Measurements from ENCODE around the gene CLDN9.

DNA sequence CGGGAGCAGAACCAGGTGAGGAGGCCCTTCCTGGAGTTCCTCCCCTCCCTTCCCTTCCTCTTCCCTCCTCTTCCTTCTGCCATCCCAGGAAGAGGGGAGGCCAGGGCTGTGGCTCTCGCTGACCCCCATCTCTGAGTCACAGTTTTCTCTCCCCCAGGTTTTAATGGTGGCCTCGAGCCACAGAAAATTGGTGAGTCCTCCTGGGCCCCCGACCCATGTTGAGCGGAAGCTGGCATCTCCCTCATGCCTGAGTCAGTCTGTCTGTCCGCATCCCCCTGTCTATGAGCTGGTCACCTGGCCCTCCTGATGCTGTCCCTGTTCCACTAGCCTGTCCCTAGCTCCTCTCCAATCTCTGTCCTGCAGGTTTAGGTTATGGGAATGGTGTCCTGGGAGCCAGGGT lies 12.8 kb upstream of the CLDN9 start:
- TF ChIP-seq, protein P1, sequence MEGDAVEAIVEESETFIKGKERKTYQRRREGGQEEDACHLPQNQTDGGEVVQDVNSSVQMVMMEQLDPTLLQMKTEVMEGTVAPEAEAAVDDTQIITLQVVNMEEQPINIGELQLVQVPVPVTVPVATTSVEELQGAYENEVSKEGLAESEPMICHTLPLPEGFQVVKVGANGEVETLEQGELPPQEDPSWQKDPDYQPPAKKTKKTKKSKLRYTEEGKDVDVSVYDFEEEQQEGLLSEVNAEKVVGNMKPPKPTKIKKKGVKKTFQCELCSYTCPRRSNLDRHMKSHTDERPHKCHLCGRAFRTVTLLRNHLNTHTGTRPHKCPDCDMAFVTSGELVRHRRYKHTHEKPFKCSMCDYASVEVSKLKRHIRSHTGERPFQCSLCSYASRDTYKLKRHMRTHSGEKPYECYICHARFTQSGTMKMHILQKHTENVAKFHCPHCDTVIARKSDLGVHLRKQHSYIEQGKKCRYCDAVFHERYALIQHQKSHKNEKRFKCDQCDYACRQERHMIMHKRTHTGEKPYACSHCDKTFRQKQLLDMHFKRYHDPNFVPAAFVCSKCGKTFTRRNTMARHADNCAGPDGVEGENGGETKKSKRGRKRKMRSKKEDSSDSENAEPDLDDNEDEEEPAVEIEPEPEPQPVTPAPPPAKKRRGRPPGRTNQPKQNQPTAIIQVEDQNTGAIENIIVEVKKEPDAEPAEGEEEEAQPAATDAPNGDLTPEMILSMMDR (IDR thresholded peaks at IDR 0.05; ENCODE audit: poor library complexity), result no peak
- TF ChIP-seq EZH2 (IDR thresholded peaks at IDR 0.05; ENCODE audit: borderline replicate concordance), result no peak
